ENCODE measurements around the gene ACTBL2. TPM values are rescaled to one million over a fixed set of nuclear protein-coding genes. Genes with fewer than 3 reads are reported as not detected.

The ACTBL2 gene
- total RNA-seq, 1 donor: not detected

- no peak overlapping the region for H3K4me3 ChIP-seq (ENCODE audit: insufficient read depth, low read length)
- no peaks in the 10 kb centered on the region for H3K9me3 ChIP-seq (ENCODE audit: low read depth, low read length)
- H3K4me2 ChIP-seq (ENCODE audit: insufficient read depth, low read length): peak overlapping the region; percentile 59
- no peak for TF ChIP-seq CTCF (IDR thresholded peaks at IDR 0.05; ENCODE audit: extremely low read depth, low read depth, low read length)
- peak; percentile 77 for DNase-seq (ENCODE audit: insufficient read length, low spot score, missing footprints)
- H3K4me1 ChIP-seq (ENCODE audit: insufficient read depth, low read length): peaks cover 47% of the 10 kb centered on the region
- H4K20me1 ChIP-seq (ENCODE audit: insufficient read depth, low read length): no peaks in the 10 kb centered on the region
- no peaks in the 10 kb centered on the region for H3K79me2 ChIP-seq (ENCODE audit: insufficient read depth, low read length)
- H3K27ac ChIP-seq (ENCODE audit: low read depth, low read length): peak overlapping the region; percentile 95
- no peaks in the 10 kb centered on the region for H3K36me3 ChIP-seq (ENCODE audit: insufficient read depth, low read length)
- no peaks in the 10 kb centered on the region for H3K27me3 ChIP-seq (ENCODE audit: insufficient read depth, low read length)
- peak overlapping the region; percentile 51 for H2AFZ ChIP-seq (ENCODE audit: low read length)
These were observed 40.4 kb downstream of the ACTBL2 start for GRCh38 chr5:57442080-57442839.

- DNase-seq (ENCODE audit: insufficient read length, low spot score, missing footprints): peak; percentile 68
- Histone ChIP-seq H3K27ac (ENCODE audit: low read depth, low read length) (peak overlapping the region; percentile 95), H2AFZ (ENCODE audit: low read length) (no peak overlapping the region), H3K79me2 (ENCODE audit: insufficient read depth, low read length) (no peaks in the 10 kb centered on the region), H3K27me3 (ENCODE audit: insufficient read depth, low read length) (no peaks in the 10 kb centered on the region), H3K4me2 (ENCODE audit: insufficient read depth, low read length) (peak overlapping the region; percentile 59), H3K4me3 (ENCODE audit: insufficient read depth, low read length) (no peak overlapping the region), H3K4me1 (ENCODE audit: insufficient read depth, low read length) (peaks cover 54% of the 10 kb centered on the region), H4K20me1 (ENCODE audit: insufficient read depth, low read length) (no peaks in the 10 kb centered on the region), H3K36me3 (ENCODE audit: insufficient read depth, low read length) (no peaks in the 10 kb centered on the region), H3K9me3 (ENCODE audit: low read depth, low read length) (no peaks in the 10 kb centered on the region)
- TF ChIP-seq CTCF (IDR thresholded peaks at IDR 0.05; ENCODE audit: extremely low read depth, low read depth, low read length): no peak
These were observed 41.1 kb downstream of the ACTBL2 start for GRCh38 chr5:57441557-57441956.

GRCh38 chr5:57439601-57440000 is 43.0 kb downstream of the ACTBL2 start:
- H3K79me2 ChIP-seq (ENCODE audit: insufficient read depth, low read length): no peaks in the 10 kb centered on the region
- no peak overlapping the region for H3K4me2 ChIP-seq (ENCODE audit: insufficient read depth, low read length)
- H3K36me3 ChIP-seq (ENCODE audit: insufficient read depth, low read length): no peaks in the 10 kb centered on the region
- no peak for TF ChIP-seq CTCF (IDR thresholded peaks at IDR 0.05; ENCODE audit: extremely low read depth, low read depth, low read length)
- no peak overlapping the region for H3K4me3 ChIP-seq (ENCODE audit: insufficient read depth, low read length)
- peaks cover 63% of the 10 kb centered on the region for H3K4me1 ChIP-seq (ENCODE audit: insufficient read depth, low read length)
- H2AFZ ChIP-seq (ENCODE audit: low read length): no peak overlapping the region
- no peaks in the 10 kb centered on the region for H3K27me3 ChIP-seq (ENCODE audit: insufficient read depth, low read length)
- H4K20me1 ChIP-seq (ENCODE audit: insufficient read depth, low read length): no peaks in the 10 kb centered on the region
- no peaks in the 10 kb centered on the region for H3K9me3 ChIP-seq (ENCODE audit: low read depth, low read length)
- DNase-seq (ENCODE audit: insufficient read length, low spot score, missing footprints): no peak
- H3K27ac ChIP-seq (ENCODE audit: low read depth, low read length): peak overlapping the region; percentile 95

GRCh38 chr5:57437976-57438805 is 44.4 kb downstream of the ACTBL2 start:
- Histone ChIP-seq H2AFZ (ENCODE audit: low read length) (peak overlapping the region; percentile 48), H3K4me1 (ENCODE audit: insufficient read depth, low read length) (peaks cover 75% of the 10 kb centered on the region), H3K4me2 (ENCODE audit: insufficient read depth, low read length) (peak overlapping the region; percentile 19), H4K20me1 (ENCODE audit: insufficient read depth, low read length) (no peaks in the 10 kb centered on the region), H3K27me3 (ENCODE audit: insufficient read depth, low read length) (no peaks in the 10 kb centered on the region), H3K27ac (ENCODE audit: low read depth, low read length) (peak overlapping the region; percentile 95), H3K36me3 (ENCODE audit: insufficient read depth, low read length) (no peaks in the 10 kb centered on the region), H3K4me3 (ENCODE audit: insufficient read depth, low read length) (no peak overlapping the region), H3K9me3 (ENCODE audit: low read depth, low read length) (no peaks in the 10 kb centered on the region), H3K79me2 (ENCODE audit: insufficient read depth, low read length) (no peaks in the 10 kb centered on the region)
- no peak for DNase-seq (ENCODE audit: insufficient read length, low spot score, missing footprints)
- no peak for TF ChIP-seq CTCF (IDR thresholded peaks at IDR 0.05; ENCODE audit: extremely low read depth, low read depth, low read length)
